Heart right ventricle (tissue), 16 donors: ENCODE data around the gene GPT2. TPM values are rescaled to one million over a fixed set of nuclear protein-coding genes. Genes with fewer than 3 reads are reported as not detected.

ENCODE experiments used
- ATAC-seq, 8 donors: fragments of 200-7000 bp; cut with Tn5 transposase; one replicate each; pipeline ENCODE4 v1.9.1; 2020; ENCODE audit warnings: mild to moderate bottlenecking in 8 of 8, moderate library complexity in 8 of 8, moderate number of reproducible peaks in 1 of 8
- DNase-seq, 2 donors: peaks; one replicate each; pipeline ENCODE4 v3.0.0-alpha.2; 2020
- H3K27ac ChIP-seq, 10 donors: fragments of 200-600 bp; sonication (generic) in 2 of 10; one replicate each; pipeline versions ENCODE4 v1.5.0 to v1.8.0; 2020 to 2022; ENCODE audit warnings: mild to moderate bottlenecking in 3 of 10
- H3K27me3 ChIP-seq, 7 donors: fragments of 200-600 bp; one replicate each; pipeline ENCODE4 v1.8.0; 2021 to 2022; ENCODE audit warnings: mild to moderate bottlenecking in 2 of 7
- H3K36me3 ChIP-seq, 9 donors: fragments of 200-600 bp; sonication (generic) in 1 of 9; one replicate each; pipeline versions ENCODE4 v1.5.0 to v1.8.0; 2020 to 2022; ENCODE audit warnings: mild to moderate bottlenecking in 2 of 9
- H3K4me1 ChIP-seq, 9 donors: fragments of 200-600 bp; sonication (generic) in 1 of 9; one replicate each; pipeline versions ENCODE4 v1.5.0 to v1.8.0; 2020 to 2022; ENCODE audit warnings: mild to moderate bottlenecking in 4 of 9
- H3K4me3 ChIP-seq, 10 donors: fragments of 200-600 bp; sonication (generic) in 2 of 10; one replicate each; pipeline versions ENCODE4 v1.5.0 to v1.8.0; 2020 to 2022; ENCODE audit warnings: mild to moderate bottlenecking in 7 of 10, moderate library complexity in 2 of 10
- H3K9me3 ChIP-seq, 11 donors: fragments of 200-600 bp in 10 of 11; sonication (generic) in 2 of 11; one replicate each; pipeline versions ENCODE4 v1.5.0 to v1.8.0; 2013 to 2022; ENCODE audit warnings: mild to moderate bottlenecking in 2 of 11, control low read depth in 1 of 11, moderate library complexity in 1 of 11
- CTCF ChIP-seq, 9 donors: fragments of 200-600 bp; sonication (generic) in 2 of 9; IDR thresholded peaks; one replicate each; pipeline versions ENCODE4 v1.5.0 to v1.8.0; 2021 to 2022; ENCODE audit warnings: antibody characterized with exemption in 9 of 9, mild to moderate bottlenecking in 5 of 9, moderate library complexity in 1 of 9
- WGBS, 2 donors: extraction: QIAGEN DNeasy Blood & Tissue Kit; methylation state at CpG; one replicate each; pipeline ENCODE4 v1.1.7; 2013; ENCODE audit warnings: inconsistent platforms in 1 of 2; 5-methylcytosine and 5-hydroxymethylcytosine counted together
- intact Hi-C, 10 donors: fragments of 100-400 bp; cut with DNase I; formaldehyde crosslinking; loops; one replicate each; pipeline versions ENCODE4 v1.11.1 to v1.14.2; 2022
- polyA plus RNA-seq, 2 donors: library from polyadenylated mRNA; stranded (reverse); fragments of 200-250 nt; gene quantifications; one replicate each; pipeline ENCODE4 v1.2.3, GENCODE V29; 2013
- total RNA-seq, 10 donors: library from RNA; stranded (reverse); fragmentation: NEBNext Ultra II Directional in 3 of 10; extraction: Animal tissue kit (Norgen Biotek cat#: 25700) in 3 of 10; gene quantifications; one replicate each; pipeline versions ENCODE4 v1.2.1 to v1.2.4, GENCODE V29; 2021 to 2023
- donor health status: Arrhythmogenic right ventricular cardiomyopathy.
- donor health status: ischemic (EF 13 %, LVEDD 7.1; RV severe dilation, severe dysfunction).
- donor health status: healthy with polysubstance abuse.
- donor health status: DM: no; HTN: yes; CAD: no.
- donor health status: DM: no; HTN: no; CAD: no.
- donor health status: ischemic (EF 25% LVEDD 6.9; RV normal size, moderate dysfunction).
- donor health status: ischemic (EF 25% LVEDD 5.7; RV mildly dilated, moderate dysfunction).
- donor health status: healthy.
- donor health status: DM: yes; HTN: yes; CAD: no.
- donor health status: Ischemic cardiomyopathy.
- donor health status: ischemic (EF 35%, LVEDD 5.7; RV mildly dilated, moderate dysfunction).
- donor health status: nonischemic (EF 11% LVEDD 7.7; RV severe dilation, severe dysfunction).
- donor health status: DM: yes; HTN: yes; CAD: no.
- donor health status: PGD.
- donor health status: ischemic (EF 29% LVEDD 5.4; RV normal size, mild dysfunction).
- donor health status: nonischemic (EF 23%, LVEDD 6.1; RV moderate dilation, normal function).

Gene GPT2
- total and polyA plus RNA-seq, 12 donors: 6.7 to 23.7 (median 17.3) TPM

GRCh38 chr16:46886764-46887523 is 2.8 kb downstream of the GPT2 start:
- Histone ChIP-seq H3K9me3 (no peaks in the 10 kb centered on the region), H3K4me1 (peaks cover 0 to 26% (median 19%) of the 10 kb centered on the region in 9 donors), H3K36me3 (no peaks in the 10 kb centered on the region), H3K27ac (peak overlapping the region in 1 of 10 donors; percentile 30), H3K27me3 (no peaks in the 10 kb centered on the region), H3K4me3 (no peak overlapping the region)
- ATAC-seq: no peak
- intact Hi-C loops: no loop called here
- WGBS, 2 donors: 95 to 96% methylated on average over 16 of the region's 16 CpGs
- DNase-seq: no peak
- TF ChIP-seq CTCF (IDR thresholded peaks at IDR 0.05): no peak

- Histone ChIP-seq H3K36me3 (no peaks in the 10 kb centered on the region), H3K9me3 (no peaks in the 10 kb centered on the region), H3K4me1 (peaks cover 0 to 26% (median 19%) of the 10 kb centered on the region in 9 donors), H3K27me3 (no peaks in the 10 kb centered on the region), H3K27ac (peak overlapping the region in 1 of 10 donors; percentile 30), H3K4me3 (no peak overlapping the region)
- DNase-seq: no peak
- whole genome bisulfite sequencing, 2 donors: 65 to 78% methylated on average over 2 of the region's 2 CpGs
- no peak for ATAC-seq
- intact Hi-C loops: no loop called here
- TF ChIP-seq CTCF (IDR thresholded peaks at IDR 0.05): no peak
These were observed 3.3 kb downstream of the GPT2 start for GRCh38 chr16:46887524-46887854.

- WGBS, 2 donors: 90 to 94% methylated on average over 5 of the region's 5 CpGs
- Histone ChIP-seq H3K27ac (no peak overlapping the region), H3K27me3 (no peaks in the 10 kb centered on the region), H3K36me3 (no peaks in the 10 kb centered on the region), H3K4me1 (peaks cover 0 to 28% (median 15%) of the 10 kb centered on the region in 9 donors), H3K4me3 (no peak overlapping the region), H3K9me3 (no peaks in the 10 kb centered on the region)
- TF ChIP-seq CTCF (IDR thresholded peaks at IDR 0.05): no peak
- intact Hi-C loops: no loop called here
- ATAC-seq: no peak
- no peak for DNase-seq
These were observed 5.2 kb downstream of the GPT2 start for GRCh38 chr16:46889245-46889941.

- DNase-seq: no peak
- WGBS, 2 donors: 81 to 85% methylated on average over 5 of the region's 5 CpGs
- Histone ChIP-seq H3K36me3 (no peaks in the 10 kb centered on the region), H3K27me3 (no peaks in the 10 kb centered on the region), H3K4me3 (no peak overlapping the region), H3K9me3 (no peaks in the 10 kb centered on the region), H3K4me1 (peaks cover 0 to 30% (median 14%) of the 10 kb centered on the region in 9 donors), H3K27ac (no peak overlapping the region)
- TF ChIP-seq CTCF (IDR thresholded peaks at IDR 0.05): no peak
- no peak for ATAC-seq
- intact Hi-C loops: no loop called here
These were observed 5.8 kb downstream of the GPT2 start for GRCh38 chr16:46889942-46890300.
